GM10266 (cell line): ENCODE results near the gene ZNF592.
A peak's percentile ranks its signal among the peaks of the same experiment; 100 is the strongest.
"Not testable (repeated sequence)": the region's sequence is repeated elsewhere in the genome, so short reads cannot be mapped to it uniquely, and the experiment has no call there.

Experiments
- DNase-seq: peaks from one replicate; pipeline ENCODE4 v3.0.0; 2012; ENCODE audit errors: extremely low spot score
- CTCF ChIP-seq: IDR thresholded peaks from 2 replicates; pipeline ENCODE4 v1.5.1; 2012; ENCODE audit warnings: mild to moderate bottlenecking, low read depth; ENCODE audit not compliant: control insufficient read depth, insufficient read depth; ENCODE audit errors: missing control alignments

ZNF592 gene

GRCh38 chr15:84734794-84735479, 13.5 kb upstream of the ZNF592 start:
- no peak for TF ChIP-seq CTCF
- DNase-seq, result peak; percentile 65

DNA sequence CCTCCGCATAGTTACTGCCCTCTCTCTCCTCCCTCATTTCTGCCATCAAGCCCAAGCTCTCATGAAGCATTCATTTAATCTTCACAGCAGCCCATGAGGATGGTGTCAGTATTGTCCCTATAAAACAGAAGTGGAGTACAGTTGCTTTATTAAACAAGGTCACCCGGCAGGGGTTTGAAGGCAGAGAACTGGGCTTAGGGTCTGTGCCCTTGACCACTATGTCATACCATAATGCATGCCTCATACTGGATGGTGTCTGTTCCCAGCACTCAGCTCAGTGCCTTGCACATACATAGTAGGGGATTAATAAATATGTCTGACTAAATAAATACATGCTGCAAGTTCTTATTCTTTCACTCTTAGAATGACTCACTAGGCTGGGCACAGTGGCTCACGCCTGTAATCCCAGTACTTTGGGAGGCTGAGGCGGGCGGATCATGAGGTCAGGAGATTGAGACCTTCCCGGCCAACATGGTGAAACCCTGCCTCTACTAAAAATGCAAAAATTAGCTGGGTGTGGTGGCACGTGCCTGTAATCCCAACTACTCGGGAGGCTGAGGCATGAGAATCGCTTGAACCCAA, 12.8 kb upstream of the ZNF592 start:
- not testable (repeated sequence) for DNase-seq

- peak; percentile 67 for DNase-seq
- no peak for TF ChIP-seq CTCF
Measured at GRCh38 chr15:84736375-84736774, 12.0 kb upstream of the ZNF592 start.

DNA sequence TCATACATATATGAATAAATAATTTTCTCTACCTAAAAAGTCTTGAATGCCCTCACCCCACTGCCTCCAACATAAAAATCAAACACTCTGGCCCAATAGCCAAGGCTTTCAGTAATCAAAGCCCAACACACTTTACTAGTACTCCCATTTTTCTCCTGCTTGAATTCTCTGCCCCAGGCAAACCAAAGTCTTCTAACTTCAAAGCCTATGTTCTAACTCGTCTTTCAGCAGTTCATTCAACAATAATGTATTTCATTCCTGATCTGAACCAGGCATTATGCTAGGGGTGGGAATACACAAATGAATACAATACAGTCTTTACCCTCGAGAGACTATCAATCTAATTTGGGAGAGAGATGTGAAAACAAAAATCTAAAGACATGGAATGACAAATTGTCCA, 11.4 kb upstream of the ZNF592 start:
- DNase-seq, result no peak
- TF ChIP-seq CTCF, result no peak

GRCh38 chr15:84740691-84741090, 7.7 kb upstream of the ZNF592 start:
- TF ChIP-seq CTCF, result no peak
- DNase-seq, result no peak

- no peak for TF ChIP-seq CTCF
- DNase-seq, result no peak
Measured at GRCh38 chr15:84741121-84741520, 7.3 kb upstream of the ZNF592 start.

DNA sequence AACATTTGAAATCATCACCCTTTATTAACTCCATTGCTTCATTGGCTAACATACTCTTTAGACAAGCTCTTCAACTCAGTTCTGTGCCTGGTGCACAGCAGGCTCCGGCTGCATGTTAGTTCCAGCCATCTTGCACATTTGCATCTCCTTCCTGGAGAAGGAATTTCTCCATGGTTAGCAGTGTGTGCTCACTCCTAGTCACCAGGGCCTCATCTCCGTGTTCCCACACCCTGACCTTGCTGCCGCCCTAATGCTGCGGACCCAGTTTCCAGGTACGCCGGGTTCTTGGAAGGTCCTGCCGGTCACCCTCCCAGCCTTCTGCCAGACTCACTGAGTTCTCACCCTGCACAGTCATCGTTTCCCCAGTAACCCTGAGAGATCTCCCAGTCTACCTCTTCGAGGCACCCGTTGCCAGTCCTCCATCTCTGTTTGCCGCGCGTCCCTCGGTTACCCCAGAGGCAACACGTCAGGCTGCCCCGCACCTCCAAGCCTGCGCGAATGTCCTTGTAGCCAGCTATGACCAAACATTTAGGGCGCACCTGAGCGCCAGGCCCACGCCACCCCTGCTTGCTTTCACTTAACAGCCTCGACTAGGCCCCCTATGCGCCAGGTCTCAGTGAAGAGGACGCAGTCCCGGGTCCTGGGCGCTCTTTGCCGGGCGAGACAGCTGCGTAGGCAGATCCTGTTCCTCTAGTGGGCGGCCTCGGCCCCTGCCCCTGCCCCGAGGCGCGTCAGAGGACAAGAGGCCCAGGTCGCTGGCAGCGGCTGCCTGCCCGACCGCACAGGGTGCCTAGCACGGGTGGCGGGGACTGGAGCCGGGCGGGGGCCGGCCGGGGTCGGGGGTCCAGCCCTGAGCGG, 747 bp upstream of the ZNF592 start:
- peak; percentile 59 for DNase-seq
- TF ChIP-seq CTCF, result no peak
